OCI-LY7 (cell line): Measurements from ENCODE around the gene CRTAP.

ENCODE experiments used
- CTCF ChIP-seq: fragments of 200-600 bp; sonication (generic); conservative IDR thresholded peaks from 2 replicates; pipeline ENCODE4 v1.5.1; 2014; ENCODE audit warnings: mild to moderate bottlenecking, antibody characterized with exemption, low read length, moderate library complexity, mixed read lengths
- EZH2phosphoT487 ChIP-seq: fragments of 200-600 bp; sonication (generic); IDR thresholded peaks from 2 replicates; pipeline ENCODE4 v1.6.1; 2018; ENCODE audit warnings: low read depth, borderline replicate concordance, mild to moderate bottlenecking, mixed run types, antibody characterized with exemption, low read length, moderate library complexity, mixed read lengths

- TF ChIP-seq CTCF = no peak
- TF ChIP-seq EZH2phosphoT487 = no peak
Measured at GRCh38 chr3:33149342-33149741, 35.5 kb downstream of the CRTAP start.
